Fibroblast of skin of left biceps (primary cell): Measurements from ENCODE around the gene CCL16.
A peak's percentile ranks its signal among the peaks of the same experiment; 100 is the strongest.
"Not testable (repeated sequence)": the region's sequence is repeated elsewhere in the genome, so short reads cannot be mapped to it uniquely, and the experiment has no call there.

Source experiments
- DNase-seq, 2 experiments: peaks; one replicate each; pipeline ENCODE4 v3.0.0-alpha.2; 2013; ENCODE audit warnings: low read depth in 2 of 2

CCL16 gene

GRCh38 chr17:35938492-35938891 is 42.8 kb downstream of the CCL16 start:
- not testable (repeated sequence) for DNase-seq

GRCh38 chr17:35936063-35936462 is 45.2 kb downstream of the CCL16 start:
- DNase-seq = no peak

GRCh38 chr17:35934760-35935159 is 46.5 kb downstream of the CCL16 start:
- no peak for DNase-seq

- no peak for DNase-seq
Measured at GRCh38 chr17:35932586-35932985, 48.7 kb downstream of the CCL16 start.

GRCh38 chr17:35931794-35932425 is 49.4 kb downstream of the CCL16 start:
- no peak for DNase-seq

- DNase-seq = peak in 1 of 2 experiments; percentile 7
Measured at GRCh38 chr17:35930211-35931065, 50.9 kb downstream of the CCL16 start, which contains the start of gene RDM1. Gene RDM1 (minus strand): TSS chr17:35930773. CDS start chr17:35930727, 46 bp downstream.

GRCh38 chr17:35927714-35928113 is 53.6 kb downstream of the CCL16 start:
- DNase-seq = no peak
